Stimulated activated CD4-positive, alpha-beta T cell treated with anti-CD3 and anti-CD28 coated beads, Interleukin-2, amount 100 ng/mL, for 24 hours (primary cell): ENCODE data around the gene KAZN.

ENCODE experiments used
- DNase-seq, 2 donors: peaks; one replicate each; pipeline ENCODE4 v3.0.0-alpha.2; 2020

Gene KAZN

DNA sequence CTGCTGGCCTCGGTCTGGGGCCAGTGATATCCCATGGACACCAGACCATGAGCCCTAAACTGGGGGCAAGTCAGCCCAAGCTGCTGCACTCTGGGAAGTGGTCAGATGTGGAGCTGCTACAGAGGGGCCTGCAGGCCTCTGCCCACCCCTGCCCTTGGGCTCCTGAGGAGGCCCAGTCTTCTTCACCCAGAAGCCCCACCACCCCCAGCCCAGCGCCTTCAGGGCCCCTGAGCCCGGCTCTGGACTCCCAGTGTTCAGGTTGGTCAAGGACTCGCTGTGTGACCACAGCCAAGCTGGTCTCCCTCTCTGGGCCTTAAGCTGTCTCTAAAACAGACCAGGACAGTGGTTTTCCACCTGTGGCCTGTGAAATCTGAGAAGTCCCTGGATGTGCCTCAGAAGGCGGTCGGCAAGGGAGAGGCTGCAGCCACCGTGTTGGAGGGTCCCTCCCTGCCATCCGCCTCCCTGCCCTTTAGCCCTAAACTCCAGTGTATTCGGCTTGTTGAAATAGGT is 475.4 kb downstream of the KAZN start:
- DNase-seq = no peak

GRCh38 chr1:15075175-15075574 is 476.7 kb downstream of the KAZN start:
- no peak for DNase-seq

- no peak for DNase-seq
Measured at GRCh38 chr1:15075817-15076216, 477.3 kb downstream of the KAZN start.

DNA sequence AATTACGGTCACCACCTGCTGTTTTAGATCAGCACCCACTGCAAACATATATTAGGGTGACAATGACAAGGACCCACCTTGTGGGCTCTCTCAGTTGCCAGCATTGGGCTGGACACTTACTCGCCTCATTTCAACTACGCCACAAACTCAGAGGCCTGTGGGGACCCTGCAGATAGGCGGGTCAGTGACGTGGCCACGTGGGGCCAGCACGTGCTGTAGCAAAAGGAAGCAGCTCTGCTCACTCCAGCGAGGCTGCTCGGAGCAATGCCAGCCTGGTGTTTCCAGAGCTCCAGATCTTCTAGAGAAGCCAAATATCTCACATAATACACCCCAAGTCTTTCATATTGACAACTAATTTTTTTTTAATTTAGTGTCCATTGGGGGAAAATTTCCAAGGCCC is 478.3 kb downstream of the KAZN start:
- no peak for DNase-seq

- DNase-seq = no peak
Measured at GRCh38 chr1:15077384-15077783, 478.9 kb downstream of the KAZN start.

DNA sequence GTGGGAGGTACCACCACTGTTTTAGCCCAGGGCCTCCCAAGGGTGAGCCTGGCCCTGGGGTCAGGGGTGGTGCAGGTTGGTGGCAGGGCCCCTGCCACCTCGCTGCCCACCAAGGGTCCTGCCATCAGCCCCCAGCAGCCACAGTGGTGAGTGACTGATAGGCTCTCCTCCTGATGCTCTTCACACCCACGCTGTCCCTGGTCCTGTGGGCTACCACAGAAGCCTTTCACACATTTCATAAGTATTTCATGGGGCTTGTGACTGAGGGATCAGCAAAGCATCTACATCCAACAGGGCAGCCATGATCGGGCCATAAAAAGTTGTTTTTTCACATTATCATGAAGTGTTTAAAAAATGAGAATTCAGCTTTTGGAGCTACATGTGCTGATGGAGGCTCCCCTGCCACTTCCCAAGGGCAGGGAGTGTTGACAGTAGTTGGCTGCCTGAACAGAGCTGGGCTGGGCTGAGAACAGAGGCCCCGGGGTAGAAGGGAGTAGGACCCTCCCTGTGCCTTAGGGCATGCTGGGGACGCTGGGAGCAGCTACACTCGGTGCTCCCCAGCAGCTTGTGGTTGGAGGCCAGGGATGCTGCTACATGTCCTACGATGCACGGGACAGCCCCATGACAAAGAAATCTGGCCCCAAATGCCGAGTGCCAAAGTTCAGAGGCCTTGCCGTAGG is 482.0 kb downstream of the KAZN start:
- DNase-seq = no peak

- no peak for DNase-seq
Measured at GRCh38 chr1:15081102-15081501, 482.6 kb downstream of the KAZN start.

GRCh38 chr1:15083578-15083977 is 485.1 kb downstream of the KAZN start:
- DNase-seq = no peak

- DNase-seq = no peak
Measured at GRCh38 chr1:15088281-15088971, 489.9 kb downstream of the KAZN start.

DNA sequence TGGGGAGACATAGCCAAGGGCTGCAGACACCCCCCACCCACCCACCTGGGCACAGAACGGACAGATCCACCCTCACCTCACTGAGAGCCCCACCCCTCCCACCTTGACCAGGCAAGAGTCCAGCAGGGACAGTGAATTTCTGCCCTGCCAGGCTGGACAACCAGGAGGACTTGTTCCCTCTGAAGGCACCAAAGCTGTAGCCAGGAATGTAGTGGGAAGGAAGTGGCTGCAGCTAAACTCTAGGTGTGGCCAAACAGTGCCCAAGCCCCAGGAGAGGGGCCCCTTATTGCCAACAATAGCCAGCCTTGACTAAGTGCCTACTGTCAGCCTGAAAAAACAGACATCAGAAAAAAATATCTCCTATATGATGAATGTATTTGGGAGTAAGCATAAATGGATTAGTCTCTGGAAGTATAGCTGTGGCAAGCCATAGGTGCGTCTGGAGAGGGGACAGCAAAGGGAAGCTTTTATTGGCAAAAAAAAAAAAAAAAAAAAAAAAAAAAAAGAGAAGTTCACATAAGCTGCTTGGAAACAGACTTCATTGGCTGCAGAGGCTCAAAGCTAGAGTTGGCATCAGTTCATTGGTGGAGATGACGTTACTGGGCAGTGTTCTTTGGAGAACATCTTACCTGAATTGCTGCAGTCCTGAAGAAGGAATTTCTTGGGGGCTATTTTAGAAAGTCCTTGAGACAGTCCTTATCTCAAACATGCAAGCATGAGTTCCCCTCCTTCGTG is 490.9 kb downstream of the KAZN start:
- DNase-seq = no peak

GRCh38 chr1:15090373-15090772 is 491.9 kb downstream of the KAZN start:
- peak in 1 of 2 donors; percentile 24 for DNase-seq

- no peak for DNase-seq
Measured at GRCh38 chr1:15094056-15094455, 495.6 kb downstream of the KAZN start.

GRCh38 chr1:15094719-15095495 is 496.4 kb downstream of the KAZN start:
- no peak for DNase-seq

DNA sequence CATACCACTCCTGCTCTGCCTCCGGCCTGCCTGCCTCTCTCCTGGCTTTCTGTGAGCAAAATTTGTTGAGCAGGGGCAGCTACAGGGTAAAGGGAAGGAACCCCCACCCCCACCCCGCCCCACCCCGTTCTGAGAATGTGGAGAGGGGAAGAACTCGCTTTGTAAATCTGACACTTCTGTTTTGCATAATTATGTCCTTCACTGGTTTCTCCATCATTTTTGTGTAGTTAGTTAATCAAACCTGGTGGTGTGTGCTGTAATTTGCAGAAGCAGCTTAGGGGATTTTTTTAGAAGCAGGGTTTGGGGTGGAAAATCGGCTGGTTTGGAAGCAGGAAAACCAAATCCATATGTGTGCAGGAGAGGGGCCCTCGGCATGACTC is 497.0 kb downstream of the KAZN start:
- no peak for DNase-seq

GRCh38 chr1:15096293-15096692 is 497.8 kb downstream of the KAZN start:
- no peak for DNase-seq

DNA sequence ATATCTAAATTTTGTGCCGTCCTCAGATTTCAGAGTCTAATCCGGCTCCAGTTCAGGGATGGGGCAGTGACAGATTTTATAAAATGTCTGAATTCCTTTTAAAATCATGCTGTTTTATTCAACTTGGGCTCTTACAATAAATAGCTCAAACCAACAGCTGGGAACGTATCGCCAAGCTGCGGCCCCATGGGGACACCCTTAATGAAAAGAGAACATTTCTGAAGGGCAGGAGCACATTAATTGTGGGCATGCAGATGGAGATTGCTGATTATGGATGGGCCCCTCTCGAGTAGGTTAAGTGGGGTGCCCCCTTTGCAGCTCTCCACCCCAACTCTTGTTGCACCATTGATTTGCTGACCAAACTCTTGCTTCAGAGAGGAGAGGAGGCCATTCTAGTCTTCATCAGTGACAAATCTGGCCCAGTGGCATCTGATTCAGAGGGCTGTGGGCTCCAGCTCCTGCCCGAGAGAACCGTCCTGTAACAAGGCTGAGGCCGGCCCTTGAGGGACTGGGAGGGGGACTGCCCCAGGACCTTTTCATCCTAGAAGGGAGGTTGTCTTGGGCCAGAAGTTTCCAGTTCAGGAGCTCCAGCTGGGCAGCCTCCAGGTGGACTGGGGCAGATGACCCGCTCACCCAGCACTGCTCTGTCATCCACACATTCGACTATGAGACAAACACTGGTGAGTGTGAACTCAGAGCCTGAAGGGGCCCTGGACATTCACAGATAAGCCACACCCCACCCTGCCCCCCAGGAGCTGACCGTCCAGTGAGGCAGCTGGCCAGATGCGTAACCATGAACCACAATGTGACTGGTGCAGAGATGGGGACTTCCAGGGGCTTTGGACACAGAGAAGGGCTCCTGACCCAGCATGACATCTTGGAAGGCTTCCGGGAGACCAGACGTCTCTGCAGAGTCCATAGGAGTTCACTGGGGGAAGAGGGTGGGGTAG is 500.0 kb downstream of the KAZN start:
- no peak for DNase-seq

DNA sequence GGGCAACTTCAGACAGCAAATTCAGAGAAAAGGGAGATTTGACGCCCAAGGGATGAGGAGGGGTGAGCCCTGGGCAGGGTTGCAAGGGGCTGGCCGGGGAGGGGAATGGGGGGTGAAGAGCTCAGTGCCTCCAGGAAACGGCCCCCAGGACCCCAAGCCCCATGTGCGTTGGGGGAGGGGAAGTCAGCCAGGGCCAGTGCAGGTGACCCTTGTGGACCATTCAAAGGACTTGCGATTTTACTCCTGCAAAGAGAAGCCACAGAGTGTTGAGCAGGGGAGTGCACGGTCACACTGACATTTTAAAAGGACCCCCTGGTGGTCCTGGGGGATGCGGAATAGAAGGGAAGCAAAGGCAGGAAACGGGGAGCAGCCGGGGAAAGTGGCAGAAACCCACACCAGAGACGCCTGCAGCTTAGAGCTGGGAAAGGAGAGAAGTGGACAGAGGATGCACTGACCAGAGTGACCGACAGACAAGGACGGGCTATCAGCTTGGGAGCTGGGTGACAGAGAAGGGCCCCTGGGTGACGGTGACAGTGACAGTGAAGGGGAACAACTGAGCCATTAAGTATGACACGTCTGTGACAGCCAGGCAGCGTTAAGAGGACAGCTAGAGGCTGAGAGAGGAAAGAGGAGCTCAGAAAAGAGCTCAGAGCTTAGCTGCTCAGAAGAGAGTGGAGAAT is 501.1 kb downstream of the KAZN start:
- DNase-seq = no peak

DNA sequence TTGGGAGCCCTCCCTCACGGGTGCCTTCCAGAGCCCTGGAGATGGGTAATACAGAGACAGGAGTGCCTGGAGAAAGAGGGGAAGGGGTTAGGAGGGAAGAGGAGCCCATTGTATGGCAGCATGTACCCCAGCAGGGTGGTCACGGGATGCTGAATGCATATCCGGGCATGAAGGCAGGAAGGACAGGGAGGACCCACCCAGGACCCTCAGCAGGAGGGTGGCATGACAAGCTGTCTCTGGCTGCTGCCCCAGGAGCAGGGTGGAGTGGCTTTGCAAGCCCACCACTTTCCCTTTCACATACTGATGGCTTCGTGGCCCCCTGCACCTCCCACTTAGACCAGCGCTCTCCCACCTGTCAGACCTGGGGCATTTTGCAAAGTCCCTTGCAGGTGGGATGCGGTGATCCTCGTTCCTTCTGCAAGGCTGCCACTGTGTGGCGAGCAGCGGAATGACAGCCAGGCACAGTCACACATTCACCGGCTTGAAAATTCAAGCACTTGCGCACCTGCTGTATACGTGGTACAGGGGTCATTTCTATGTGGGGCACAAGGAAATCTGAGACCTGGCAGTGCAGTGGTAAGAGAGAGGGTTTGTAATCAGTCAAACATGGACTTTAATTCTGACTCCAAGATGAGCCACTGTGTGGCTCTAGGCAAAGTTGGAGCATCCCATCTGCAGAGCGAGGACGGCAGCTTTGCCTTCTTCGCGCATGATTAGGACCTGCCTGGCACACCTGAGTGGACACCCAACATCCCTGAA is 501.8 kb downstream of the KAZN start:
- DNase-seq = peak; percentile 42 to 66

DNA sequence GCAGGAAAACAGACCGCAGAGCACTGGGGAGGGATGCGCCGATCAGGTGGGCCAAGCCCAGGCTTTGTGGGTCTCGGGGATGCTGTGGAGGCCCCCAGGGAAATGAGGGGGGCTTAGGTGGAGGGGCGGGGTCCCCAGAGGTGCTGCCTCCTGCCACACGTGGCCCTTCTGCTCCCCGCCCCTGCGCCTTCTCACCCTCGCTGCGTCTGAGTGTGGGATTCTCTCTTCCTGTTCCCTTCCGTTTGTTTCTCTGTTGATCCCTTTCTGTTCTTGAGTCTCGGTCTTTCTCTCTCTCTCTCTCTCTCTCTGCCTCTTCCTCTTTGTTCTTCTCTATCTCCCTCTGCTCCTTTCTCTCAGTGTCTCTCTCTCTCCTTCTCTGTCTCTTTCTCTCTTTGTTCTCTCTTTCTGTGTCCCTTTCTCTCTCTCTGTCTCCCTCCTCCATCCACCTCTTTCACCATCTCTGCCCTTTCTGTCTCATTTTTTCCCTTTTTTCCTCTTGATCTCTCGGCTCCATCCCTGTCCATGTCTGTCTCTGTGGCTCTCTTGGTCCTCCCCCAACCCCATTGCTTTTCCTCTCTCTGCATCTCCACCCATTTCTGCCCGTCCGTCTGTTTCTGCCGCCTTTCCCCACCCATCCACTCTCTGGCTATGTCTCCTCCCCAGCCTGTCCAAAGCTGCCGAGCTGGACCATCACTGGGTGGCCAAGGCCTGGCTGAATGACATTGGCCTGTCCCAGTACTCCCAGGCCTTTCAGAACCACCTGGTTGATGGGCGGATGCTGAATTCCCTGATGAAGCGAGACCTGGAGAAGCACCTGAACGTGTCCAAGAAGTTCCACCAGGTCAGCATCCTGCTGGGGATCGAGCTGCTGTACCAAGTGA is 502.6 kb downstream of the KAZN start:
- DNase-seq = no peak
